ENCODE results near the gene ZNF154.

DNA sequence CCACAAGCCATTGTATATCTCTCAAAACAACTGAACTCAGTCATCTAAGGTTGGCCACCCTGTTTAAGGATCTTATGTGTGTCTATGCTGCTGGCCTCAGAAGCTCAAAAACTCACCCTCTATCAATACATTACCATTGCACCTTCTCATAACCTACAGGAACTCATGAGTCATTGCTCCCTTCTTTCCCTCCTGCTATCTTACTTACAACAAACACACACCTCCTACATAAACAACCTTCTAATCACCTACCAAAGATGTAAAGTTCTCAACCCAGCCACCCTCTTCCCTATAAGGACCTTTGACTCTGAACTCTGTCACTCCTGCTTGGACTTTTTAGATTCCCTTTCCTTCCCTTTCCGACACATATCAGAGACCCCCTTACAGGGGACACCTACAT is 53.6 kb downstream of the ZNF154 start:
- TF ChIP-seq POLR2AphosphoS5 (IDR thresholded peaks at IDR 0.05; ENCODE audit: borderline replicate concordance, low read depth, low read length) (no peak), EZH2 (IDR thresholded peaks at IDR 0.05) (no peak)
